ENCODE data around the gene ACOXL.

- no peak for TF ChIP-seq POLR2A (IDR thresholded peaks at IDR 0.05)
- TF ChIP-seq CTCF (IDR thresholded peaks at IDR 0.05): no peak
Observed at GRCh38 chr2:110745048-110745447, 12.7 kb downstream of the ACOXL start.

Data from right lobe of liver (tissue), 4 donors.